GM23338 (cell line): ENCODE data around the gene ACAD11. TPM values are rescaled to one million over a fixed set of nuclear protein-coding genes. Genes with fewer than 3 reads are reported as not detected.

Source experiments
- ATAC-seq: fragments of 200-7000 bp; cut with Tn5 transposase; 3 replicates; pipeline ENCODE4 v1.9.1; 2020
- DNase-seq: peaks from one replicate; pipeline ENCODE4 v3.0.0-alpha.2; 2015; ENCODE audit warnings: low spot score
- H2AFZ ChIP-seq: fragments of 200-600 bp; sonication (generic); 2 replicates; pipeline ENCODE4 v1.8.0; 2016; ENCODE audit warnings: antibody characterized with exemption, mild to moderate bottlenecking, moderate library complexity
- H3F3A ChIP-seq: fragments of 200-600 bp; sonication (generic); replicated peaks from 2 replicates; pipeline ENCODE4 v1.8.0; 2017; ENCODE audit warnings: antibody characterized with exemption, mixed run types, low read depth
- H3K27ac ChIP-seq: fragments of 200-600 bp; sonication (generic); 2 replicates; pipeline ENCODE4 v1.6.1; 2016; ENCODE audit warnings: low read depth
- H3K27me3 ChIP-seq: fragments of 200-600 bp; sonication (generic); 2 replicates; pipeline ENCODE4 v1.8.0; 2016; ENCODE audit warnings: mild to moderate bottlenecking, mixed run types, moderate library complexity; ENCODE audit not compliant: insufficient read depth
- H3K36me3 ChIP-seq: fragments of 200-600 bp; sonication (generic); 2 replicates; pipeline ENCODE4 v1.8.0; 2016; ENCODE audit warnings: mild to moderate bottlenecking; ENCODE audit not compliant: insufficient read depth
- H3K4me1 ChIP-seq: fragments of 200-600 bp; sonication (generic); 2 replicates; pipeline ENCODE4 v1.8.0; 2016; ENCODE audit warnings: mild to moderate bottlenecking, moderate library complexity; ENCODE audit not compliant: insufficient read depth
- H3K4me2 ChIP-seq: fragments of 200-600 bp; sonication (generic); 2 replicates; pipeline ENCODE4 v1.7.1; 2017; ENCODE audit warnings: mixed run types
- H3K4me3 ChIP-seq: fragments of 200-600 bp; sonication (generic); 2 replicates; pipeline ENCODE4 v1.6.1; 2016; ENCODE audit warnings: mixed run types
- H3K79me2 ChIP-seq: fragments of 200-600 bp; sonication (generic); replicated peaks from 2 replicates; pipeline ENCODE4 v1.8.0; 2017; ENCODE audit warnings: mild to moderate bottlenecking; ENCODE audit not compliant: insufficient read depth
- H3K9me2 ChIP-seq: fragments of 200-600 bp; sonication (generic); 2 replicates; pipeline ENCODE4 v1.8.0; 2017; ENCODE audit not compliant: insufficient read depth
- H4K20me1 ChIP-seq: fragments of 200-600 bp; sonication (generic); replicated peaks from 2 replicates; pipeline ENCODE4 v1.8.0; 2017; ENCODE audit warnings: mild to moderate bottlenecking; ENCODE audit not compliant: insufficient read depth
- H3K27ac Mint-ChIP-seq: 2 replicates; pipeline ENCODE4 v1.8.0; 2020; ENCODE audit warnings: inconsistent platforms, mild to moderate bottlenecking, moderate library complexity, mixed read lengths
- H3K27me3 Mint-ChIP-seq: 3 replicates; pipeline ENCODE4 v1.8.0; 2022; ENCODE audit warnings: low read depth, mild to moderate bottlenecking, moderate library complexity, mixed read lengths, inconsistent platforms; ENCODE audit not compliant: insufficient read depth, poor library complexity
- H3K36me3 Mint-ChIP-seq: 3 replicates; pipeline ENCODE4 v1.8.0; 2021; ENCODE audit warnings: low read depth, mild to moderate bottlenecking, inconsistent platforms, moderate library complexity, mixed read lengths
- H3K4me1 Mint-ChIP-seq: 3 replicates; pipeline ENCODE4 v1.8.0; 2020; ENCODE audit warnings: mild to moderate bottlenecking, inconsistent platforms, mixed read lengths
- H3K4me3 Mint-ChIP-seq: 3 replicates; pipeline ENCODE4 v1.8.0; 2021; ENCODE audit warnings: moderate library complexity, mild to moderate bottlenecking, inconsistent platforms, mixed read lengths
- H3K9me3 Mint-ChIP-seq: 3 replicates; pipeline ENCODE4 v1.8.0; 2020; ENCODE audit warnings: moderate library complexity, mild to moderate bottlenecking, inconsistent platforms, mixed read lengths
- CREB1 ChIP-seq: fragments of 250-450 bp; sonication (Bioruptor Pico); IDR thresholded peaks from 2 replicates; pipeline ENCODE4 v1.5.0; 2020; ENCODE audit warnings: low read depth, mild to moderate bottlenecking, moderate library complexity
- EZH2phosphoT487 ChIP-seq: fragments of 200-600 bp; sonication (generic); IDR thresholded peaks from one replicate; pipeline ENCODE4 v1.8.1; 2018; ENCODE audit warnings: antibody characterized with exemption; ENCODE audit not compliant: unreplicated experiment
- POLR2AphosphoS5 ChIP-seq: IDR thresholded peaks from 2 replicates; pipeline ENCODE4 v1.6.1; 2016; ENCODE audit warnings: antibody characterized with exemption, low read depth
- STAT1 ChIP-seq: IDR thresholded peaks from one replicate; pipeline ENCODE4 v1.6.1; 2016; ENCODE audit warnings: antibody characterized with exemption; ENCODE audit not compliant: unreplicated experiment
- ZNF114 ChIP-seq: fragments of 250-450 bp; sonication (Bioruptor Pico); IDR thresholded peaks from 2 replicates; pipeline ENCODE4 v1.5.0; 2020; ENCODE audit warnings: mild to moderate bottlenecking, moderate library complexity
- ZNF331 ChIP-seq: fragments of 250-450 bp; sonication (Bioruptor Pico); IDR thresholded peaks from 2 replicates; pipeline ENCODE4 v1.5.0; 2020; ENCODE audit warnings: low read depth, mild to moderate bottlenecking, moderate library complexity
- polyA plus RNA-seq: library from polyadenylated mRNA; unstranded; fragments of >200 nt; fragmentation: Nextera tagmentation; extraction: Ambion mirVana; gene quantifications from 2 replicates; pipeline ENCODE4 v1.2.1, GENCODE V29; 2016
- total RNA-seq: library from RNA; depleted of rRNA; stranded (reverse); fragments of >200 nt; shearing (Covaris generic); gene quantifications from 2 replicates; pipeline ENCODE4 v1.2.3, GENCODE V29; 2014
- TF ChIP-seq, protein P1 (sequence below): fragments of 250-450 bp; sonication (Bioruptor Pico); IDR thresholded peaks from 2 replicates; pipeline ENCODE4 v1.5.0; 2020; ENCODE audit warnings: mild to moderate bottlenecking, moderate library complexity

ACAD11 gene
- total and polyA plus RNA-seq, 2 experiments from 2014 or later = 11.4 to 17.1 TPM

DNA sequence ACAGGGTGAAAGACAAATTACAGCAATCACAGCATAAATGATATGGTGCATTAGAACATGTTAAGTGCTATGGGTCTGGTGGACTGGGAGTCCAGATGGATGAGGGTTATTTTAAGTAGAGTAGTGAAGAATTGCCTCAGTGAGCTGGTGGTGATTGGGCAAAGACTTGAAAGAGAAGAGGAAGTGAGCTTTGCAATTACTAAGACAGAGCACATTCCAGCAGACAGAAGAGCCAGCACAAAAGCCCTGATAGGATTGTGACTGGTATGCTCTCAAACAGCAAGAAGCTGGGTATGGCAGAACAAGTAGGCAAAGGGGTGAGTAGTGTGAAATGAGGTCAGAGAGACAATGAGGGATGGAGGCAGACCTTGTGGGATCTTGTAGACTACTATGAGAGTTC lies 64.6 kb downstream of the ACAD11 start (continued):
- TF ChIP-seq, protein P1, sequence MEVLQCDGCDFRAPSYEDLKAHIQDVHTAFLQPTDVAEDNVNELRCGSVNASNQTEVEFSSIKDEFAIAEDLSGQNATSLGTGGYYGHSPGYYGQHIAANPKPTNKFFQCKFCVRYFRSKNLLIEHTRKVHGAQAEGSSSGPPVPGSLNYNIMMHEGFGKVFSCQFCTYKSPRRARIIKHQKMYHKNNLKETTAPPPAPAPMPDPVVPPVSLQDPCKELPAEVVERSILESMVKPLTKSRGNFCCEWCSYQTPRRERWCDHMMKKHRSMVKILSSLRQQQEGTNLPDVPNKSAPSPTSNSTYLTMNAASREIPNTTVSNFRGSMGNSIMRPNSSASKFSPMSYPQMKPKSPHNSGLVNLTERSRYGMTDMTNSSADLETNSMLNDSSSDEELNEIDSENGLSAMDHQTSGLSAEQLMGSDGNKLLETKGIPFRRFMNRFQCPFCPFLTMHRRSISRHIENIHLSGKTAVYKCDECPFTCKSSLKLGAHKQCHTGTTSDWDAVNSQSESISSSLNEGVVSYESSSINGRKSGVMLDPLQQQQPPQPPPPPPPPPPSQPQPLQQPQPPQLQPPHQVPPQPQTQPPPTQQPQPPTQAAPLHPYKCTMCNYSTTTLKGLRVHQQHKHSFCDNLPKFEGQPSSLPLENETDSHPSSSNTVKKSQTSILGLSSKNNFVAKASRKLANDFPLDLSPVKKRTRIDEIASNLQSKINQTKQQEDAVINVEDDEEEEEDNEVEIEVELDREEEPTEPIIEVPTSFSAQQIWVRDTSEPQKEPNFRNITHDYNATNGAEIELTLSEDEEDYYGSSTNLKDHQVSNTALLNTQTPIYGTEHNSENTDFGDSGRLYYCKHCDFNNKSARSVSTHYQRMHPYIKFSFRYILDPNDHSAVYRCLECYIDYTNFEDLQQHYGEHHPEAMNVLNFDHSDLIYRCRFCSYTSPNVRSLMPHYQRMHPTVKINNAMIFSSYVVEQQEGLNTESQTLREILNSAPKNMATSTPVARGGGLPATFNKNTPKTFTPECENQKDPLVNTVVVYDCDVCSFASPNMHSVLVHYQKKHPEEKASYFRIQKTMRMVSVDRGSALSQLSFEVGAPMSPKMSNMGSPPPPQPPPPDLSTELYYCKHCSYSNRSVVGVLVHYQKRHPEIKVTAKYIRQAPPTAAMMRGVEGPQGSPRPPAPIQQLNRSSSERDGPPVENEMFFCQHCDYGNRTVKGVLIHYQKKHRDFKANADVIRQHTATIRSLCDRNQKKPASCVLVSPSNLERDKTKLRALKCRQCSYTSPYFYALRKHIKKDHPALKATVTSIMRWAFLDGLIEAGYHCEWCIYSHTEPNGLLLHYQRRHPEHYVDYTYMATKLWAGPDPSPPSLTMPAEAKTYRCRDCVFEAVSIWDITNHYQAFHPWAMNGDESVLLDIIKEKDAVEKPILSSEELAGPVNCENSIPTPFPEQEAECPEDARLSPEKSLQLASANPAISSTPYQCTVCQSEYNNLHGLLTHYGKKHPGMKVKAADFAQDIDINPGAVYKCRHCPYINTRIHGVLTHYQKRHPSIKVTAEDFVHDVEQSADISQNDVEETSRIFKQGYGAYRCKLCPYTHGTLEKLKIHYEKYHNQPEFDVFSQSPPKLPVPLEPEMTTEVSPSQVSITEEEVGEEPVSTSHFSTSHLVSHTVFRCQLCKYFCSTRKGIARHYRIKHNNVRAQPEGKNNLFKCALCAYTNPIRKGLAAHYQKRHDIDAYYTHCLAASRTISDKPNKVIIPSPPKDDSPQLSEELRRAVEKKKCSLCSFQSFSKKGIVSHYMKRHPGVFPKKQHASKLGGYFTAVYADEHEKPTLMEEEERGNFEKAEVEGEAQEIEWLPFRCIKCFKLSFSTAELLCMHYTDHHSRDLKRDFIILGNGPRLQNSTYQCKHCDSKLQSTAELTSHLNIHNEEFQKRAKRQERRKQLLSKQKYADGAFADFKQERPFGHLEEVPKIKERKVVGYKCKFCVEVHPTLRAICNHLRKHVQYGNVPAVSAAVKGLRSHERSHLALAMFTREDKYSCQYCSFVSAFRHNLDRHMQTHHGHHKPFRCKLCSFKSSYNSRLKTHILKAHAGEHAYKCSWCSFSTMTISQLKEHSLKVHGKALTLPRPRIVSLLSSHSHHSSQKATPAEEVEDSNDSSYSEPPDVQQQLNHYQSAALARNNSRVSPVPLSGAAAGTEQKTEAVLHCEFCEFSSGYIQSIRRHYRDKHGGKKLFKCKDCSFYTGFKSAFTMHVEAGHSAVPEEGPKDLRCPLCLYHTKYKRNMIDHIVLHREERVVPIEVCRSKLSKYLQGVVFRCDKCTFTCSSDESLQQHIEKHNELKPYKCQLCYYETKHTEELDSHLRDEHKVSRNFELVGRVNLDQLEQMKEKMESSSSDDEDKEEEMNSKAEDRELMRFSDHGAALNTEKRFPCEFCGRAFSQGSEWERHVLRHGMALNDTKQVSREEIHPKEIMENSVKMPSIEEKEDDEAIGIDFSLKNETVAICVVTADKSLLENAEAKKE (CRISPR knock-in tag) = no peak
- TF ChIP-seq ZNF331 (CRISPR knock-in tag) = no peak
- TF ChIP-seq EZH2phosphoT487 = no peak
- no peak for TF ChIP-seq POLR2AphosphoS5

DNA sequence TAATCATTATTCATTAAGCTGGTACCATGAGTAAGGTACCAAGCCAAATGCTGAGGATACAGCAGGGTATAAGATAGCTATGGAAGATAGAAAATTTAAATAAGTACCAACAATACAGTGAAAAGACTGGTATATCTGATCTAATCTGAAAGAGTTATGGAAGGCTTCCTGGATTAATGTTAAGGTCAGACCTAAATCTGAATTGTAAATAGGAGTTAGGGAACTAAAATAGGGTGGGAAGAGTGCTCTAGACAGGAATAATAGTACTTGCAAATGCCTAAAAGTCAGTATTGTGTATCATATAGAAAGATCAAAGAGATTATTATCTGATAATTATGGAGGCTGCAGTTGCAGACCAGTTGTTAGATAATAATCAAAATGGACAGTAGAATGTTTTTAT lies 65.1 kb downstream of the ACAD11 start:
- Histone ChIP-seq H3K9me2 (no peaks in the 10 kb centered on the region), H2AFZ (no peak overlapping the region), H3K27me3 (no peaks in the 10 kb centered on the region), H3K27ac (no peak overlapping the region), H3K4me3 (no peak overlapping the region), H3K4me1 (no peaks in the 10 kb centered on the region; the same call in 1 of the 2 replicates), H3K36me3 (no peaks in the 10 kb centered on the region), H4K20me1 (no peaks in the 10 kb centered on the region), H3F3A (no peaks in the 10 kb centered on the region), H3K4me2 (no peak overlapping the region), H3K79me2 (no peaks in the 10 kb centered on the region)
- Mint-ChIP-seq H3K27ac (no peak overlapping the region), H3K36me3 (no peaks in the 10 kb centered on the region), H3K9me3 (no peaks in the 10 kb centered on the region), H3K4me3 (no peak overlapping the region), H3K27me3 (peaks cover 3% of the 10 kb centered on the region), H3K4me1 (peaks cover 6% of the 10 kb centered on the region; the same call in 2 of the 3 replicates)
- ATAC-seq (no peak), DNase-seq (no peak)
- no peak for TF ChIP-seq EZH2phosphoT487
- no peak for TF ChIP-seq POLR2AphosphoS5
- no peak for TF ChIP-seq STAT1
- TF ChIP-seq, protein P1 (CRISPR knock-in tag) = no peak
- TF ChIP-seq ZNF114 (CRISPR knock-in tag) = no peak
- no peak for TF ChIP-seq CREB1 (CRISPR knock-in tag)
